Stimulated activated naive B cell treated with anti-CD40 and anti-IgM and Interleukin-4, amounts not matched to agents 10 μg/mL and 1 μg/mL and 100 μg/mL, for 72 hours (primary cell): ENCODE measurements around the gene EPHA7.

Source experiments
- ATAC-seq, 2 donors: fragments of 150-1000 bp; cut with Tn5 transposase; replicated peaks; 2 replicates each; pipeline ENCODE4 v1.10.0; 2021; ENCODE audit warnings: moderate library complexity in 1 of 2
- DNase-seq: peaks from one replicate; pipeline ENCODE4 v3.0.0; 2021
- H3K27ac Mint-ChIP-seq: one replicate; pipeline ENCODE4 v1.8.0; 2022; ENCODE audit warnings: mild to moderate bottlenecking, mixed read lengths
- H3K27me3 Mint-ChIP-seq, 2 donors: one replicate each; pipeline ENCODE4 v1.8.0; 2022; ENCODE audit warnings: mixed read lengths in 2 of 2
- H3K36me3 Mint-ChIP-seq, 2 donors: one replicate each; pipeline ENCODE4 v1.8.0; 2022; ENCODE audit warnings: mixed read lengths in 2 of 2, mild to moderate bottlenecking in 1 of 2
- H3K4me1 Mint-ChIP-seq, 2 donors: one replicate each; pipeline ENCODE4 v1.8.0; 2022; ENCODE audit warnings: mixed read lengths in 2 of 2, mild to moderate bottlenecking in 1 of 2
- H3K4me3 Mint-ChIP-seq, 2 donors: one replicate each; pipeline ENCODE4 v1.8.0; 2022; ENCODE audit warnings: mild to moderate bottlenecking in 2 of 2, mixed read lengths in 2 of 2, moderate library complexity in 1 of 2
- H3K9me3 Mint-ChIP-seq, 2 donors: one replicate each; pipeline ENCODE4 v1.8.0; 2022; ENCODE audit warnings: mixed read lengths in 2 of 2, mild to moderate bottlenecking in 1 of 2

EPHA7 gene

GRCh38 chr6:93419304-93420162 is at the start of gene EPHA7:
EPHA7 (minus strand) TSS chr6:93419559; CDS start chr6:93419341, 218 bp downstream.
- peak within 1 kb of the TSS; percentile 14 for H3K27ac Mint-ChIP-seq
- DNase-seq: peak; percentile 59

GRCh38 chr6:93468291-93468690 is 48.9 kb upstream of the EPHA7 start:
- H3K27me3 Mint-ChIP-seq: no peaks in the 10 kb centered on the region
- H3K27ac Mint-ChIP-seq: no peak overlapping the region
- no peak overlapping the region for H3K4me3 Mint-ChIP-seq
- ATAC-seq: no peak
- H3K36me3 Mint-ChIP-seq: no peaks in the 10 kb centered on the region
- H3K4me1 Mint-ChIP-seq: no peaks in the 10 kb centered on the region
- H3K9me3 Mint-ChIP-seq: peaks cover 4 to 8% of the 10 kb centered on the region in 2 donors
- no peak for DNase-seq

More at GRCh38 chr6:93419304-93420162, at the start of gene EPHA7:
- Mint-ChIP-seq H3K36me3 (peaks cover 2 to 3% of the 10 kb centered on the region in 2 donors), H3K27me3 (peaks cover 44 to 57% of the 10 kb centered on the region in 2 donors), H3K4me3 (peak within 1 kb of the TSS; percentile 89 to 93), H3K9me3 (no peaks in the 10 kb centered on the region), H3K4me1 (peaks cover 13 to 40% of the 10 kb centered on the region in 2 donors)
- peak; percentile 90 to 91 for ATAC-seq

GRCh38 chr6:93454533-93454932 is 35.2 kb upstream of the EPHA7 start:
- Mint-ChIP-seq H3K9me3 (peaks cover 0 to 1% of the 10 kb centered on the region in 2 donors), H3K27ac (no peak overlapping the region), H3K4me3 (no peak overlapping the region), H3K36me3 (no peaks in the 10 kb centered on the region), H3K4me1 (no peaks in the 10 kb centered on the region), H3K27me3 (no peaks in the 10 kb centered on the region)
- DNase-seq: no peak
- ATAC-seq: no peak

- no peak overlapping the region for H3K4me3 Mint-ChIP-seq
- no peaks in the 10 kb centered on the region for H3K36me3 Mint-ChIP-seq
- no peak for DNase-seq
- H3K27me3 Mint-ChIP-seq: no peaks in the 10 kb centered on the region
- peaks cover 0 to 1% of the 10 kb centered on the region in 2 donors for H3K9me3 Mint-ChIP-seq
- H3K4me1 Mint-ChIP-seq: no peaks in the 10 kb centered on the region
- no peak overlapping the region for H3K27ac Mint-ChIP-seq
- ATAC-seq: no peak
Measured at GRCh38 chr6:93453956-93454355, 34.6 kb upstream of the EPHA7 start.

DNA sequence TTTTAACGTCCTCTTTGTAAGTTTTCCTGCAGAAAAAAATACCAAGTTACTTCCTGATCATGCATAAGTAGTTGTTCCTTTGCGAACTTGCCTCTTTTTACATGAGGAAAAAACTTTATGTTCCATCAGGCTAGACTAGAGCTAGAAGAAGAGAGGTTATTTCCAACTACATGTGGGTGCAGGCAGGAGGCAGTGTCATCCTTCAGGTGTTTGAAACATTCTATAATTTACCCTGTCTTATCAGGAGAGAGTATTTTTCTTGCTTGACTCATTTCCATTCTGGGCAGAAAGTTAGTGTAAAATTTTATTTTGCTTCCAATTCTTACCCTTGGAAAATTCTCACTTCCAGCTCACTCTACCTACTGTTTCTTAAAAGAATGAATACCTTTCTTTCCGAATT is 28.5 kb upstream of the EPHA7 start:
- Mint-ChIP-seq H3K4me1 (no peaks in the 10 kb centered on the region), H3K27ac (no peak overlapping the region), H3K4me3 (no peak overlapping the region), H3K36me3 (no peaks in the 10 kb centered on the region), H3K9me3 (peaks cover 0 to 3% of the 10 kb centered on the region in 2 donors), H3K27me3 (no peaks in the 10 kb centered on the region)
- no peak for DNase-seq
- ATAC-seq: no peak

GRCh38 chr6:93437491-93437890 is 18.1 kb upstream of the EPHA7 start:
- Mint-ChIP-seq H3K36me3 (no peaks in the 10 kb centered on the region), H3K27ac (no peak overlapping the region), H3K4me3 (no peak overlapping the region), H3K9me3 (peaks cover 0 to 6% of the 10 kb centered on the region in 2 donors), H3K4me1 (no peaks in the 10 kb centered on the region), H3K27me3 (no peaks in the 10 kb centered on the region)
- ATAC-seq (no peak), DNase-seq (no peak)

GRCh38 chr6:93433592-93433991 is 14.2 kb upstream of the EPHA7 start:
- ATAC-seq (no peak), DNase-seq (no peak)
- no peak overlapping the region for H3K27ac Mint-ChIP-seq
- H3K36me3 Mint-ChIP-seq: no peaks in the 10 kb centered on the region
- H3K4me1 Mint-ChIP-seq: no peaks in the 10 kb centered on the region
- no peaks in the 10 kb centered on the region for H3K9me3 Mint-ChIP-seq
- H3K4me3 Mint-ChIP-seq: no peak overlapping the region
- H3K27me3 Mint-ChIP-seq: no peaks in the 10 kb centered on the region

- ATAC-seq: no peak
- H3K27me3 Mint-ChIP-seq: peaks cover 21 to 22% of the 10 kb centered on the region in 2 donors
Measured at GRCh38 chr6:93424303-93425064, 5.1 kb upstream of the EPHA7 start.

DNA sequence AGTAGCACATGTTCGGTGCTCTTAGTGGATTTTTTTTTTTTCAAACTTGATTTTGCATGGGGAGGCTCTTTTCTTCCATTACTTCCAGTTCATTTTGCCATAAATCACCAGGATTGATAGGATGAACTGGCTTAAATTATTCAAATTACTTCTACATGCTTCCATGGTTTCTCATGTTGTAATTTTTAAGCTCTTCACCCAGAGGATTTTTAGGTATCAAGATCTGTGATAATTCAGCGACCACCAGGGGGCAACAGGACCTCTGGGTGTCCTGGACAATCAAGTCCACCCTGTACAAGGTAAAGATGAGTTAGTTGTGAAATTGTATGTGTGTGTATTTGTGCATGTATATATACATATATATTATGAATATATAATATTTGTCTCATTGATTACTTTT is 4.2 kb upstream of the EPHA7 start:
- Mint-ChIP-seq H3K4me1 (peaks cover 2 to 17% of the 10 kb centered on the region in 2 donors), H3K36me3 (peaks cover 2 to 3% of the 10 kb centered on the region in 2 donors), H3K27ac (no peak overlapping the region), H3K4me3 (no peak overlapping the region), H3K27me3 (peaks cover 30% of the 10 kb centered on the region in 2 donors), H3K9me3 (no peaks in the 10 kb centered on the region)
- ATAC-seq (no peak), DNase-seq (no peak)

More at GRCh38 chr6:93424303-93425064, 5.1 kb upstream of the EPHA7 start:
- Mint-ChIP-seq H3K27ac (no peak overlapping the region), H3K9me3 (no peaks in the 10 kb centered on the region), H3K36me3 (no peaks in the 10 kb centered on the region), H3K4me3 (no peak overlapping the region), H3K4me1 (peaks cover 0 to 9% of the 10 kb centered on the region in 2 donors)
- DNase-seq: no peak

DNA sequence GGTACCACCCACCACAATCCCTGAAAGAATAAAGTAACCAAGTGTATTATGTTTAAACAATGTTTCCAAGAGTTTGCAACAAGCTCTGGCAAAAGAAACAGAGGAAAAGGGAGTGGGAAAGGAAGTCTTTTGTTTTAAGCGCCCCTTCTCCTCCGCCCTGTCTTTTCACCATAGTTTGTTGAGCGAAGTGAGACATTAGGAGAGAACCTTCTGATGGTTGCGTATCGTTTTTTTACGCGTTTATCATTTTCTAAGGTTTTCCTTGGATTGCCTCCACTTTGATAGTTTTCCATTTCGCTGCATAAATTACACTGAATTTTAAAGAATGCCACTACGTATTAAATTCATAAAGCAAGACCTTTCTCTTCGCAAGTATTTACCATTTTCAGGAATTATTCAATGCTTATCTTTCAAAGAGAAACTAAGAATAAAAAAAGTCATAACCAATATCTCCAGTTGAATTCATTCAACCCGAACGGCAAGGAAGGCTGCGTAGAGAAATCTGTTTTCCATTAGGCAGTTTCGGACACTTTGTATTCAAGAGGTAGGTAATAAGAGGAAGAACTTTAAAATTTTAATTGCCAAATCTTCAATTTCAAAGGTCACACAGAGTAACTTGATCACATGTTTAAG is 920 bp upstream of the EPHA7 start:
- H3K4me1 Mint-ChIP-seq: peaks cover 13 to 40% of the 10 kb centered on the region in 2 donors
- DNase-seq (no peak), ATAC-seq (no peak)
- peaks cover 2 to 3% of the 10 kb centered on the region in 2 donors for H3K36me3 Mint-ChIP-seq
- peak overlapping the region; percentile 14 for H3K27ac Mint-ChIP-seq
- H3K9me3 Mint-ChIP-seq: no peaks in the 10 kb centered on the region
- H3K27me3 Mint-ChIP-seq: peaks cover 44 to 58% of the 10 kb centered on the region in 2 donors
- H3K4me3 Mint-ChIP-seq: peak overlapping the region; percentile 89 to 93

DNA sequence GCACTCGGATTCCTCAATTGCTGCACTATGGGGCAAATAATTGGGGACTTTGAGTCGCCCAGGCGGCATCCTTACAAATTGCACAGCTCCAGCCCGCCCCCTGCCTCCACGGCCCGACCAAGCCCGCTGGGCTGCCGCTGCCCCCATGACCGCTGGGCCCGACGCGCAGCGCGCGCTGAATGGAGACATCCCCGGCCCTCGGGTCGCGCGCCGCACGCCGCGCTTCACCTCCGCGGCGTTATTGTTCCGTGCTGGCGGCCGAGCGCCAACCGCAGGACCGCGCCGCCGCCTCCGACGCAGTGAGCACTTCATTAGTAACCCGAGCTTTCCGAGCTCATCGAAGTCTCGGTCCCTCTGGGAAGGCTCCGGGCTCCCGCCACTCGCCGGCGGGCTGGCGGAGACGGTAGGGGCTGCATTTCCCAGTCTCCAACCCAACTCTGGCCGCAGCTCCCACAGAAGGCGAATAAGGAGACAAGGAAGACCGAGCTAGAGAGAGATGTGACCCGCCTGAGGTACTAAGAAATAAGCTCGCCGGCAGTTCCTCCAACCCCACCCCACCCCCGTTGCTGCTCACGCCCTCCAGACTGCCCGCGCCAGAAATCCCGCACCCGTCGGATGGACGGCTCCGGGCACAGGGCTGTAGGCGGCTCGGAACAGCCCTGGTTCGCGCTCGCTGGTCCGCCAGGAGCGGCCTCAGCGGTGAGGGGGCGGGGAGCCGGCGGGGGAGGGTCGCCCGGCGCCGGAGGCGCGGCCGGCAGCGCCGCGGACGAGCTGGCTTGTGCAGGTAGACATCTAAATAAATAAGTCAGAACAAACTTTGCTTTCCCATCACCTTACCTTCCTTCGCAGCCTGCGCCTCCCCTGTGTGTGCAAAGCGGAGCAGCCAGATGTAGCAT is 703 bp downstream of the EPHA7 start:
- Mint-ChIP-seq H3K27ac (no peak overlapping the region), H3K9me3 (no peaks in the 10 kb centered on the region), H3K4me3 (peak overlapping the region; percentile 89 to 93), H3K4me1 (peaks cover 13 to 40% of the 10 kb centered on the region in 2 donors), H3K36me3 (peaks cover 2 to 3% of the 10 kb centered on the region in 2 donors), H3K27me3 (peaks cover 39 to 50% of the 10 kb centered on the region in 2 donors)
- ATAC-seq: peak; percentile 16 to 24
- DNase-seq: no peak

DNA sequence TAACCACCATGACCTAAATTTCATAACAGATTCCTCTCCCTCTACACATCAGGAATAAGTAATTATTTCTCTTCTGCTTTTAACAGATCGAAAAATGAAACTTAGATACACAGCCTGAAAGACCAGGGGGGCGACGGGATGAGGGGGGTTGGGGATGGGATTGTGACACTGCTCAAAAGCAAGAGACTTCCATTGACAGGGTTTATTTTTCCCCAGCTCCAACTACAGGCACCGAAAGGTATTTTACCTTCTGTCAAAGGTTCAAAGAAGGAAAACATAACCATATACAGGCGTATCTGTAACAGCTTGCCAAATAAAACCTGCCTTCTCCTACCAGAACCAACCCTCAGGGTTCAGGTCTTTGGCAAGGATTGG is 1.3 kb downstream of the EPHA7 start:
- DNase-seq: no peak
- Mint-ChIP-seq H3K4me3 (peak overlapping the region; percentile 39 to 68), H3K27ac (no peak overlapping the region), H3K9me3 (no peaks in the 10 kb centered on the region), H3K36me3 (peaks cover 2 to 3% of the 10 kb centered on the region in 2 donors), H3K4me1 (peaks cover 13 to 40% of the 10 kb centered on the region in 2 donors), H3K27me3 (peaks cover 39 to 50% of the 10 kb centered on the region in 2 donors)
- no peak for ATAC-seq

DNA sequence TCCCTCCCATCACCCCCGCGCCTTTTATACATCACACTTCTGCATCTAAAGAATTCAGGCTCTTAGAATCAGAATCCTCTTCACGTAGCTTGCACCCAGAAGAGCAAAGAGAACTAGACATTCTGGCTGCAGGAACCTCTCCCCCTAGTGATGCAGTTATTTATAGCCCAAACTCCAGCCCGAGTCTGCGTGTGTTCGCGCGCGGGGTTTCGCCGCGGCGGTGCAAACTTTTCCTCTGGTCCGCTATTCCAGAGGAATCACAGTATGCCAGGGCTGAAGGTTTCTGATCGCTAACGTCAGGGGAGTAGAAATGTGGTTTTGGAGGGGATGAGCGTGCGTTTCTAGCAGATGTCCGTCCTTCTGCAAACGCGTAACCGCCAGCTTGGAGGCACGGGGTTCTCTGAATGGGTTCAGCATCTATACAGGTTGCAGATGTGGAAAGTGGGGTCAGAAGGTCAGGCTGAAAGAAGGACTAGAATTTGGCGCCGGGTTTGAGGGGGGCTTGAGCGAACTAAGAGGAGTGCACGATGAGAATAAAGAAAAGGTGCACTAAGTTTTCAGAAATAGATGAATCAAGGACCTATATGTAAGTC is 1.8 kb downstream of the EPHA7 start:
- Mint-ChIP-seq H3K4me3 (peak overlapping the region; percentile 39 to 68), H3K4me1 (peaks cover 13 to 40% of the 10 kb centered on the region in 2 donors), H3K36me3 (peaks cover 2 to 3% of the 10 kb centered on the region in 2 donors), H3K9me3 (no peaks in the 10 kb centered on the region), H3K27ac (no peak overlapping the region), H3K27me3 (peaks cover 39 to 50% of the 10 kb centered on the region in 2 donors)
- ATAC-seq (no peak), DNase-seq (no peak)
